Esophagus muscularis mucosa (tissue), 3 donors: Measurements from ENCODE around the gene PPM1F.

Experiments
- POLR2A ChIP-seq: fragments of 450-650 bp; IDR thresholded peaks from one replicate; pipeline ENCODE4 v1.6.1; 2017; ENCODE audit warnings: antibody characterized with exemption, moderate library complexity, mild to moderate bottlenecking, low read depth
- POLR2AphosphoS5 ChIP-seq, 2 donors: sonication (generic); formaldehyde crosslinking; IDR thresholded peaks; one replicate each; pipeline ENCODE4 v1.6.1; 2017; ENCODE audit warnings: antibody characterized with exemption in 2 of 2
- TF ChIP-seq, protein P1 (sequence below), 3 experiments: fragments of 200-600 bp in 2 of 3; fragments of 450-650 bp in 1 of 3; sonication (generic) in 2 of 3; IDR thresholded peaks; one replicate each; pipeline ENCODE4 v1.5.1; 2017 to 2019; ENCODE audit warnings: antibody characterized with exemption in 3 of 3, mild to moderate bottlenecking in 2 of 3, moderate library complexity in 1 of 3

DNA sequence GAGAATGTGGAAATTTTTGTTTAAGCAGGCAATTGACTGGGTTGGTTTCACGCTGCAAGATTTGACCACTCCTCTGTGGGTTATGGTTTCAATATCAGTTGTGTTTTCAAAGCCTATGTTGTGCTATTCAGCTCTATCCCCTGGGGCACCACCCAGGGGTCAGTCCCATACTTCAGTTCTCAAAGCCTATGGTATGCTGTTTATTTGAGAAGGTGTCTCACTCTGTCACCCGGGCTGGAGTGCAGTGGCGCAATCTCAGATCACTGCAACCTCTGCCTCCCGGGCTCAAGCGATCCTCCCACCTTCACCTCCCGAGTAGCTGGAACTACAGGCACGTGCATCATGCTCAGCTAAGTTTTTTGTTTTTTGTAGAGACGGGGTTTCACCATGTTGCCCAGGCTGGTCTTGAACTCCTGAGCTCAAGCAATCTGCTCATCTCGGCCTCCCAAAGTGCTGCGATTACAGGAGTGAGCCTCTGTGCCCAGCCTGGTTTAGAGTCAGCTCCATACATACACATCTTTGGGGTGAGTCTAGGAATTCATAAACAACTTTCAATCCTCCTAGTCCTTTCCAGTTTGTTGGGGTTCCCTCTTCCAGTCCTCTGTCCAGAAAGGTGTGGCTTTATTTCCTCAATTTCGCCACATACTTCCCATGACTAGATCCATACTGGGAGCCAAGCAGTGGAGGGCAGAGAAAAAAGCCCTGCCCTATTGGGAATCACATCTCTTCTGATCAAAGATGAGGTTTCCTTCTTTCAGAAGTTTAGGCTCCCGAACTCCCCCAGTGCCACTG is 50.2 kb downstream of the PPM1F start:
- TF ChIP-seq POLR2AphosphoS5 (IDR thresholded peaks at IDR 0.05) (no peak), POLR2A (no peak)
- TF ChIP-seq, protein P1, sequence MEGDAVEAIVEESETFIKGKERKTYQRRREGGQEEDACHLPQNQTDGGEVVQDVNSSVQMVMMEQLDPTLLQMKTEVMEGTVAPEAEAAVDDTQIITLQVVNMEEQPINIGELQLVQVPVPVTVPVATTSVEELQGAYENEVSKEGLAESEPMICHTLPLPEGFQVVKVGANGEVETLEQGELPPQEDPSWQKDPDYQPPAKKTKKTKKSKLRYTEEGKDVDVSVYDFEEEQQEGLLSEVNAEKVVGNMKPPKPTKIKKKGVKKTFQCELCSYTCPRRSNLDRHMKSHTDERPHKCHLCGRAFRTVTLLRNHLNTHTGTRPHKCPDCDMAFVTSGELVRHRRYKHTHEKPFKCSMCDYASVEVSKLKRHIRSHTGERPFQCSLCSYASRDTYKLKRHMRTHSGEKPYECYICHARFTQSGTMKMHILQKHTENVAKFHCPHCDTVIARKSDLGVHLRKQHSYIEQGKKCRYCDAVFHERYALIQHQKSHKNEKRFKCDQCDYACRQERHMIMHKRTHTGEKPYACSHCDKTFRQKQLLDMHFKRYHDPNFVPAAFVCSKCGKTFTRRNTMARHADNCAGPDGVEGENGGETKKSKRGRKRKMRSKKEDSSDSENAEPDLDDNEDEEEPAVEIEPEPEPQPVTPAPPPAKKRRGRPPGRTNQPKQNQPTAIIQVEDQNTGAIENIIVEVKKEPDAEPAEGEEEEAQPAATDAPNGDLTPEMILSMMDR (IDR thresholded peaks at IDR 0.05): no peak
